KOPT-K1 (cell line): ENCODE results near the gene ACTL10.
A peak's percentile ranks its signal among the peaks of the same experiment; 100 is the strongest.
"Not testable (repeated sequence)": the region's sequence is repeated elsewhere in the genome, so short reads cannot be mapped to it uniquely, and the experiment has no call there.

ENCODE experiments used
- H3K27ac ChIP-seq: fragments of 200-600 bp; sonication (generic); 2 replicates; pipeline ENCODE4 v1.5.1; 2016; ENCODE audit warnings: antibody characterized with exemption, mild to moderate bottlenecking, low read depth, low read length; ENCODE audit not compliant: poor library complexity, severe bottlenecking
- H3K36me3 ChIP-seq: fragments of 200-600 bp; sonication (generic); 2 replicates; pipeline ENCODE4 v1.5.1; 2017; ENCODE audit warnings: antibody characterized with exemption, mild to moderate bottlenecking, low read length, moderate library complexity; ENCODE audit not compliant: insufficient read depth
- H3K9me3 ChIP-seq: fragments of 200-600 bp; sonication (generic); 2 replicates; pipeline ENCODE4 v1.5.1; 2017; ENCODE audit warnings: antibody characterized with exemption, low read length, mild to moderate bottlenecking; ENCODE audit not compliant: insufficient read depth, poor library complexity, severe bottlenecking

ACTL10 gene

DNA sequence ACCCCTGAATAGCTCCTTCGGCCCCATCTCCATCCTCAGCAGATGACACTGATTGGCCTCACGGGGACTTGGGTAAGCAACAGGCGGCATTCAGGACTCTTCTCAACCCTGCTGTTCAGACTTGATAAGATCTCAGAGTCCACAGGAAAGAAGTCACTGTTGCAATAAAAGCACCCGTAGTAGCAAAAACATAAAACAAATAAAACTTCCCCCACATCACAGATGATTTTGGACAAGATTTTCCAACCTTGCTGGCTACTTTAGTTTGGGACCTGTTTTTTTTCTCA is 21.7 kb upstream of the ACTL10 start:
- Histone ChIP-seq H3K27ac (no peak overlapping the region), H3K36me3 (peaks cover 49% of the 10 kb centered on the region), H3K9me3 (no peaks in the 10 kb centered on the region)

DNA sequence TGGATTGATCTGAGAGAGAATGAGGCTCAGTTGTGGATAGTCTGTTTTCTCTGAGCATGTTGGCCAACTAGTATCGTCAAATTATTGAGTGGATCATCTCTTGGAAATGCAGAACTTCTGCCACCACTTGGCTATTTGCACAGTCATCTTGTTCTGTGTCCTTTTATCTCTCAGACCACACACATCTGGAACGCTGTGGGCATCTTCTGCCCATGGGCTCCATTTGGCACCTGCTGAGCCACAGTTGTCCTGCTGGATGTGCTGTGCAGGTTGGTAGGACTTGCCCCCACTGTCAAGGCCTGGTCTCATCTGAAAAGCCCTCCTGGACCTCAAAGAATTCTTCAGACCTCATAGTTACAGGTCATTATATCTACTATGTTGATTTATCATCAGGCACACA is 21.3 kb upstream of the ACTL10 start:
- H3K36me3 ChIP-seq: peaks cover 45% of the 10 kb centered on the region
- no peak overlapping the region for H3K27ac ChIP-seq
- no peaks in the 10 kb centered on the region for H3K9me3 ChIP-seq

DNA sequence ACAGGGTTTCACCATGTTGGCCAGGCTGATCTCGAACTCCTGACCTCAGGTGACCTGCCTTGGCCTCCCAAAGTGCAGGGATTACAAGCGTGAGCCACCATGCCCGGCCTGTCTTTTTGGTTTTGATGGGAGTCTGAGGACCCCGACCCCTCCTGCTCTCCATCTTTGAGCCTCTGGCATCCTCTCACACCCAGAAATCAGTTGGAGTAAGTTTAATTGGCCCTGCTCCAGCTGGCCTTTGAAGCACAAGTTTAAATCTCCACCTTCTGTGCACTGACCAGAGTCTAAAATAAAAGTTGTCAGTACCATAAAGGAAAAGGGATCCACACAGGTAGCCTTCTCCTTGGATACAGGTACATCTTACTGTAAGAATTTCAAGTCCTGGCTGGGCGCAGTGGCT is 20.6 kb upstream of the ACTL10 start:
- H3K36me3 ChIP-seq: peaks cover 39% of the 10 kb centered on the region
- H3K9me3 ChIP-seq: no peaks in the 10 kb centered on the region
- H3K27ac ChIP-seq: no peak overlapping the region

DNA sequence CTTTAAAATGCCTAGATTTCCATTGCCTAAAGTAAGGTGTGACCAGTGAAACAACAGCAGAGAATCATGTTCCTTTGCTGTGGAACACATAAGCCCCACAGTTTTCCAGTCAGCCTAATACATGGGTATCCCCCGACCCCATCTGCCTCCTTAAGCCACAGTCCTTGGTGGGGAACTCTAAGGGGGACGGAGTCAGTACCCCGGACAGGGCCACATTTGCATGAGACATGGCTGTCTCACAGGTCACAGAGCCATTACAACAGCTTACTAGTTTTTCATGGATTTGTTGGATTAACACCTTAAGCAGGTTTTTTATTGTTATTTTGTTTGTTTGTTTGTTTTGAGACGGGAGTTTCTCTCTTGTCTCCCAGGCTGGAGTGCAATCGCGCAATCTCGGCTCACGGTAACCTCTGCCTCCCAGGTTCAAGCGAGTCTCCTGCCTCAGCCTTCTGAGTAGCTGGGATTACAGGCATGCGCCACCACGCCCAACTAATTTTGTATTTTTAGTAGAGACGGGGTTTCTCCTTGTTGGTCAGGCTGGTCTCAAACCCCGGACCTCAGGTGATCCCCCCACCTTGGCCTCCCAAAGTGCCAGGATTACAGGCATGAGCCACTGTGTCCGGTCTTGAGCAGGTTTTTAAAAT is 19.7 kb upstream of the ACTL10 start:
- H3K9me3 ChIP-seq, H3K27ac ChIP-seq: not testable (repeated sequence)
- H3K36me3 ChIP-seq: peaks cover 30% of the 10 kb centered on the region

DNA sequence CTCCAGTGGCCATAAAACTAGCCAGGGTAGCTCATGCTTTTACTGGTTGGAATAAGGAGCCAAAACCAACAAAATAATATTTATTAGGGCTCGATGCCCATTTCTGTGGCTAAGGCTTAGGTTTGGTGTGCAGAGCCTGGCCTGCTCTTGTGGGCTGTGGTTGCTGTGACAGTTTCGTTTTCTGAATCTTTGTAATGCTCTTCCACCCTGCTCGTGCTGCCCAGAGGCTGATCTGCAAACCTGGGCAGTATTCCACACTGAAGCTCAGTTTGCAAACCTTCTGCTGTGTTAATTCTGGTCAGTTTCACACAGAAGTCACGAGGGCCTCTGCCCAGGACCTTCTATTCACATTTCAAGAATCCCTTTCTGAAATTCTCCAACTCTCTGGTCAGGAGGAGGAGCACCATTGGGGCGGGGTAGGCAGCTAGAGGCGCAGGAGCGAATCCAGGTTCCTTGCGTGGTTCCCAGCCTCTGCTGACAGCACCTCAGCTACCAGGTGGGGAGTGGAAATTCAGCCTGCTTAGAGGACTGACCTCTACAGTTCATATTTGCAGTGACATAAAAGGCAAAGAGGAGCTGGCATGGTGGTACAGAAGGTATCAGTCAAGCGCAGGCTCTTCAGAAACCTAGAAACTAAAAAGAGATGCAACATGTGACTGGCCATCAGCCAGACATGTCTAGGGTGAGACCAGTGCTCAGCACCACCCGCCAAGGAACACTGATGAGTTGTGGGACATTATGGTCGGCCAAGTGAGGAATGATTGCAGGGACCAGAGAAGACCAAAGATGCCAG is 18.9 kb upstream of the ACTL10 start:
- H3K9me3 ChIP-seq: no peaks in the 10 kb centered on the region
- peaks cover 26% of the 10 kb centered on the region for H3K36me3 ChIP-seq
- no peak overlapping the region for H3K27ac ChIP-seq

DNA sequence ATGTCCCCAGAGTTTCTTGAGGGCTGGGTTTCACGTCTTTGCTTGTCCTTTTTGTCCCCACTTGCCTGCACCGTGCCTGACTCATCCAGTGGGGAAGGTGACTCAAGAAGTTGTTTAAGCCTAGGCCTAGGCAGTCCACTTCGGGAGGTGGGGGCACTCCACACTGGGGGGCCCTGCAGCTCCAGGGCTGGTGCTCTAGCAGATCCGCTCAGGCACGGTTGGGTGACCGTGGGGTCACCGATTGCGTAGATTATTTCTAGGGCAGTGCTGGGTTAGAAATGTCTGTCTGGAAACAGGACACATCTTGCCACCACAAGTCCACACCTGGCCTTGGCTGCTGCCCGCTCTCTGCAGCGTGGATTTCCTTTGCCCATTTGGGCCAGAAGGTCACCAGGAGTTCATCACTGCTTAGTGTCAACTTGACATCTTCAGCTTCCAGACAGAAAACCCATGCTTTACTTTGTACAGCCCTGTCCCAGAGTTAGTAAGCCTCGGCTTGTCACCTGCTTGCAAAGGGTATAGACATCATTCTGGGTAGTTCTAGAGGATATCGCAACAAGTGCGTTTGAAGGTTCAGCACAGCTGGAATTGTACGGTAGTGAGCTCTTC is 18.2 kb upstream of the ACTL10 start:
- no peak overlapping the region for H3K27ac ChIP-seq
- no peaks in the 10 kb centered on the region for H3K9me3 ChIP-seq
- H3K36me3 ChIP-seq: peaks cover 26% of the 10 kb centered on the region

DNA sequence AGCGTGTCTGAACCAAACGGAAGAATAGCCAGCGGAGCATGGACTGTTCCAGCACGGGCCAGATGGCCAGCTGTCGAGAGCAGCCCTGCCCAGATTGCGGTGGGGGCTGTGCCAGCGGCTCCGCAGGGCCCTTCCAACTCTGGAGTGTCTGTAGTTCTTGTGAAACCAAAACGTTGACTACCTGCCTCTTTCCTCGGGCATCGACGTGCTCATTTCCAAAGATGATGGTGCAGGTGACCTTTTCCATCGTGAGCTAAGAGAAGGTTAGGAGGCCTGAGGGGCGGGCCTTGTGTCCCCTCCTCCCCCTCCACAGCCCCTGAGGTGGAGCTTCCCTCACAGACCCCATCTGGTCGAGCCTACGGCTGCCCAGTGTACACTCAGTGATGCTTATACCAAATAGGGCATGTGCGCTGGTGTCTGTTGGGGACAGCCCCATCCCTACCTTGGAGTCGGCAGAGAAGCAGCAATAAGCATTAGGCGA is 17.5 kb upstream of the ACTL10 start:
- Histone ChIP-seq H3K27ac (no peak overlapping the region), H3K36me3 (peaks cover 21% of the 10 kb centered on the region), H3K9me3 (no peaks in the 10 kb centered on the region)

DNA sequence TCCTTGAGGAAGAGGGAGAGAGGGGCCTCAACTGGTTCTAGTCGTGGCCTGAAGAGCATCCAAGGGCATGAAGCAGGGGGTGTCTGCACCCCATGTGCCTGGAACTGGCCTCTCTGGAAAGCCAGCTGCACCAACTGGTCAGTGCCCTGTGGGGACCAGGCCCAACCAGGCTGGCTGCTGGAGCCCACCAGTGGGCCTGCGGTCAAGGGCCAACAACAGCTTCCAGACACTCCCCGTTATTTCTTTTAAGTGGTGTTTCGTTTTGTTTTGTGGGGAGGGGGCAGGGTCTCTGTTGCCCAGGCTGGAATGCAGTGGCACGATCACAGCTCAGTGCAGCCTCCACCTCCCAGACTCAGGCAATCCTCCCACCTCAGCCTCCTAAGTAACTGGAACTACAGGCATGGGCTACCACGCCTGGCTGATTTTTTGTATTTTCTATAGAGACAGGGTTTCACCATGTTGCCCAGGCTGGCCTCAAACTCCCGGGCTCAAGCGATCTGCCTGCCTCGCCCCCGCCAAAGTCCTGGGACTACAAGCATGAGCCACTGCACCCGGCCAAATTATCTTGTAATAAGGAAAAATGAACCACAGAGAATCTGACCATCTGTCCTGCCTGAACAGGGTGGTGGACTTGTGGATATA is 16.5 kb upstream of the ACTL10 start:
- peaks cover 11% of the 10 kb centered on the region for H3K36me3 ChIP-seq
- H3K9me3 ChIP-seq: no peaks in the 10 kb centered on the region
- no peak overlapping the region for H3K27ac ChIP-seq

DNA sequence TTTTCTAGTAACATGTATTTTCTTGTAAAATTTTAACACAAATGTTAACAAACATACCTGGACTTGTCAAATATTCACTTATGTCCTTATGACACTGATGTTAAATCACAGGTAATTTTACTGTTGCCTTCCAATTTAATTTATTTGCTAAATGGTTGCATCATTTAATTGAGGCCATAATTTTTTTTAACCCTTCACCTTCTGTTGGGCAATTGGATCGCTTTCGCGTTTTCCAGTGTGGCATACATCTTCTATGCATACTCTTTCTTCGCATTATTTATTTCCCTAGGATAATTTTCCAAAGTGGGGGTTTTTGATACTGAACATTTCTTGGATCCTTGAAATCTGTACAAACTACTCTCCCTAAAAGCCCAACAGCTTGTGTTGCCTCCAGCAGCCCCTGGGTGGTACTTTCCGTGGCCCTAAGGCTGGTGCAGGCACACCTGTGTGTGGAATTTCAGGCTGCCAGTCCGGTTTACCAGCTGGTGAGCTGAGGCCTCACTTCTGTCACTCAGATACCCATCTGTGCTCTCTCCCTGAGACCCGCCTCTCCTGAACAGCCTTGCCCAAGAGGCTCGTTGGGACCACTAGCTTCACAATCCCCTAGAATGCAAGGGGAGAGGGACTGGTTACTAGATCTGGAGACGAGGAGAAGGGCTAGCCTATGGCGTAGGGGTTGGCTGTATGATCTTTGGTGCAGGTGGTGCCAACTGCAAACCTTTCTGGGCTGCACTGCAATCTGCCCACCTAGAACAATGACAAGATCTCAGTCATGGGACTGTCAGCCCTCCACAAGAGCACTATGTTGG is 15.8 kb upstream of the ACTL10 start:
- Histone ChIP-seq H3K27ac (peak overlapping the region; percentile 23), H3K9me3 (no peaks in the 10 kb centered on the region), H3K36me3 (peaks cover 4% of the 10 kb centered on the region; the same call in 1 of the 2 replicates)

DNA sequence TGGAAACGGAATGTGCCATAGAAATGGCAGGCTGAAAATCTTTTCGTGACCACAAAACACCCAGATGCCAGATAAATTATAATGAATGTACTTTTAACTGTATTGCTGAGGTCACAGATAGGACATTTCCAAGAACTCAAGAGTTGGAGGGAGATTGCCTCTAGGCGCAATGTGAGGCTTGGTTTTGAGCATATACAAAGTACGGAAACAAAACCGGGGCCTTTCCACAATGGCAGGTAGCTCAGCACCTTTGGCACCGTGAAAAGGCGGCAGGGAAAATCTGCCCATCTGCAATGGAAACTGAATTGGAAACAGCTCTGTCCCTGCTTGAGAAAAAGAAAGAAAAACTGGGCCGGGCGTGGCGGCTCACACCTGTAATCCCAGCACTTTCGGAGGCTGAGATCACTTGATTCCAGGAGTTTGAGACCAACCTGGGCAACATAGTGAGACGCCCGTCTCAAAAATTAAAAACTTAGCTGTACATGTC is 15.1 kb upstream of the ACTL10 start:
- Histone ChIP-seq H3K27ac (peak overlapping the region; percentile 23), H3K36me3 (peaks cover 6% of the 10 kb centered on the region), H3K9me3 (no peaks in the 10 kb centered on the region)

DNA sequence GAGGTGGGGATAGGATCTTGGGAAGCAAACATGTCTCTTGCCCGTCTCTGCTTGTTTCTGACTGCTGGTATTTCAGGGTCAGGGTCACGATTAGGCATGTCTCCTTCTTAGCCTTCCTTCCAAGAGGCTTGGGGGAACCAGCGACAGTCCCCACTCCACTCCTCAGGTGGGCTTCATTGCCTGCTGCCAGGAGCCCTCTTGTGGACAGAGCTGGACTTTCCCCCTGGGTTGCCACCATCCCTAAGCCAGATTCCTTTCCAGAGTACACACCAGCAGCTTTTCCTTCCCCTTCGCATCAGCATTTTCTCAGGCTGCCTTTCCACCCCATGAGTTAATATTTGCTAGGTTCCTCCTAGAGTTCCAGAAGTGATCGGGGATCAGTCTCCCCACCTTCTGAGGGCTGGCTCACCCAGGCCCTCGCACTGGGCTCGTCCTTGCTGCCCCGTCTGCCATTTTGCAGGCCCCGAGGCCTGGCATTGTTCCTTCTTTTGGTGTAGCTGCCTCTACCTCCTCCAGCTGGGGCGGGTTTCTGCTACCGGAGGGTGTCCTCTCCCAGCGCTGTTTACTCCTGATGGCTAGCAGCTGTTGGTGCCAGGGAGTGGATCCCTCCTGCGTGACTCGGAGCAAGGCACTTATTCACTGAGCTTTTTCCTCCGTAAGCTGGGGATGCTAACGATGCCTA is 13.4 kb upstream of the ACTL10 start:
- Histone ChIP-seq H3K36me3 (peaks cover 24% of the 10 kb centered on the region), H3K27ac (no peak overlapping the region), H3K9me3 (no peaks in the 10 kb centered on the region)

DNA sequence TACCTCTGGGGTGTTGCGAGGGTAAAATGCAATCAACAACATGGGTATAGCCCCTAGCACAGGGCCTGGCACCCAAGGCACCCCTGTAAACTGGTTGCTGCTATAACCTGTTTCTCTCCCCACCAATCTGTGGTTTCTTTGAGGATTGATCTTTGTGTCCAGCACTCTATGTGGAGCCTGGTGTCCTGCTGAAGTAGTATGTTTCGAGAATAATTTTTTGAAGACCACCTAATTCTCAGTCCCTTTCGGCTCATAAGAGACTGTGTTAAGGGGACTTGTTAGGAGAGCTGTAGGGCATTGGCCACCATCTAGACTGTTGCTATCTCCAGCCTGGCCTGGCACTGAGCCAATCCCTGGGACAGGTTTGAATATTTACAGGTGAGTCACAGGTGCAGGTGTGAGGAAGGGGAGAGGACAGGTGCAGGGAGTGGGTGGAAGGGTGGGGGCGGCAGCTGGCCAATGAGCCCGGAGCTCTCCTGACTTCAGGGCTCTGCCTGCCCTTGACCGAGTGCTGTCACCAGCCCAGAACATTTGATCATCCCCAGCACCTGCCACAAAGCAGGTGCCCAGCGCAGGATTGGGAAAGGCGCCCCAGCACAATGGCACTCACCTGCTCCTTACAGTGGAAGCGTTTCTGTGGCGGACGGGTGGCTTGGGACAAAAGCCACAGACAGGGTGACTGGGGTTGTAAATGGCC is 12.7 kb upstream of the ACTL10 start:
- no peak overlapping the region for H3K27ac ChIP-seq
- H3K9me3 ChIP-seq: no peaks in the 10 kb centered on the region
- H3K36me3 ChIP-seq: peaks cover 31% of the 10 kb centered on the region

DNA sequence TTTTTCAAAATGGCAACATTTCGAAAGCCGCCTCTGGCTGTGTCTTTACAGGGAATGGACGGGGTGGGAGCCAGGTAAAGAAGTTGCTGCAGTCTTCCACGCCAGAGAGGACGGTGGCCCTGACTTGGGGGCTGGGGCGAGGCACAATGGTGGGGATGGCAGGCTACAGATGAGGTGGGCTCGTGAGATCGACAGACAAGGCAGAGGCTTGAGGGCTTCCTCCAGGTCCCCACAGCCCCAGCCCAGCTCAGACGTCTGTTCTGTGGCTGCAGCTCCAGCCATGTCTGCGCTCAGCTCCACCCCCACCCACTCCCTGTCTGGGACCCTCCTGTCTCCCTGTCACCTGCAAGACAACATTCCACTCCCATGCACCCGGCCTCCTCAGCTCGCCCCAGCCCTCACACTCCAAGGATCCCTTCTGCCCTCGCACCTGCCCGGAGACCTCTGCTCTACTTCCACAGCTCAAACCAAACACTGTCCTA is 12.0 kb upstream of the ACTL10 start:
- no peak overlapping the region for H3K27ac ChIP-seq
- H3K36me3 ChIP-seq: peaks cover 38% of the 10 kb centered on the region
- H3K9me3 ChIP-seq: no peaks in the 10 kb centered on the region
